A673 (cell line): Measurements from ENCODE around the gene HELT. TPM values are rescaled to one million over a fixed set of nuclear protein-coding genes. Genes with fewer than 3 reads are reported as not detected.
A peak's percentile ranks its signal among the peaks of the same experiment; 100 is the strongest.

Experiments used
- BruUV-seq: library from RNA; stranded (reverse); fragments of 400-500 nt; replicated peaks from 2 replicates; lab custom pipeline; 2021; lab: Mats Ljungman, UMichigan
- CTCF ChIA-PET: fragments of 300-600 bp; sonication (Branson Sonifier 250); formaldehyde crosslinking; loops from one replicate; lab custom pipeline; 2022; ENCODE audit warnings: antibody characterized with exemption; lab: Charles Lee
- POLR2A ChIA-PET: fragments of 300-600 bp; sonication (Branson Sonifier 250); formaldehyde crosslinking; loops from one replicate; lab custom pipeline; 2022; ENCODE audit warnings: antibody characterized with exemption; ENCODE audit not compliant: low non-redundant PET; lab: Charles Lee
- DNase-seq: peaks from one replicate; pipeline ENCODE4 v3.0.0-alpha.2; 2015; ENCODE audit warnings: low spot score
- H3K27ac ChIP-seq: fragments of 200-600 bp; sonication (generic); 2 replicates; pipeline ENCODE4 v1.5.1; 2016; ENCODE audit warnings: mixed run types, low read depth, mild to moderate bottlenecking, mixed read lengths, antibody characterized with exemption, low read length; ENCODE audit not compliant: poor library complexity, severe bottlenecking
- H3K27me3 ChIP-seq: fragments of 200-600 bp; sonication (generic); replicated peaks from 2 replicates; pipeline ENCODE4 v1.6.1; 2017; ENCODE audit warnings: mixed run types, low read depth, mild to moderate bottlenecking, mixed read lengths, antibody characterized with exemption, low read length; ENCODE audit not compliant: insufficient read depth, poor library complexity
- H3K36me3 ChIP-seq: fragments of 200-600 bp; sonication (generic); 2 replicates; pipeline ENCODE4 v1.6.1; 2016; ENCODE audit warnings: mixed run types, mild to moderate bottlenecking, mixed read lengths, antibody characterized with exemption, low read length; ENCODE audit not compliant: insufficient read depth, poor library complexity, severe bottlenecking
- H3K4me1 ChIP-seq: fragments of 200-600 bp; sonication (generic); 2 replicates; pipeline ENCODE4 v1.6.1; 2017; ENCODE audit warnings: mixed run types, mild to moderate bottlenecking, mixed read lengths, antibody characterized with exemption, low read length; ENCODE audit not compliant: insufficient read depth, poor library complexity, severe bottlenecking
- H3K4me3 ChIP-seq: fragments of 200-600 bp; sonication (generic); 2 replicates; pipeline ENCODE4 v1.5.1; 2016; ENCODE audit warnings: low read depth, mixed run types, mild to moderate bottlenecking, mixed read lengths, low read length; ENCODE audit not compliant: poor library complexity, severe bottlenecking
- H3K9me3 ChIP-seq: fragments of 200-600 bp; sonication (generic); 2 replicates; pipeline ENCODE4 v1.6.1; 2016; ENCODE audit warnings: mixed run types, low read depth, mild to moderate bottlenecking, mixed read lengths, antibody characterized with exemption, low read length; ENCODE audit not compliant: poor library complexity, severe bottlenecking
- EZH2 ChIP-seq: fragments of 200-600 bp; sonication (generic); IDR thresholded peaks from 2 replicates; pipeline ENCODE4 v1.6.1; 2017; ENCODE audit warnings: borderline replicate concordance, low read depth, mild to moderate bottlenecking, mixed read lengths, antibody characterized with exemption, low read length; ENCODE audit not compliant: poor library complexity, severe bottlenecking
- intact Hi-C: fragments of 100-400 bp; cut with micrococcal nuclease; formaldehyde crosslinking; loops from one replicate; pipeline ENCODE4 v1.10.0; 2022; ENCODE audit not compliant: unreplicated experiment
- total RNA-seq: library from RNA; stranded (reverse); gene quantifications from 2 replicates; pipeline ENCODE4 v1.2.3, GENCODE V29; 2021
- TF ChIP-seq, protein P1 (sequence below): fragments of 300-800, 200-600 bp; sonication (generic); conservative IDR thresholded peaks from 2 replicates; pipeline ENCODE4 v1.5.1; 2017; ENCODE audit warnings: low read depth, mild to moderate bottlenecking, antibody characterized with exemption, low read length, moderate library complexity, mixed read lengths

HELT gene
- total RNA-seq, 1 experiment from 2014 or later = not detected

- intact Hi-C loops = loop anchor here (10.0 kb wide), 1 partner anchor 1015 kb away; no protein-coding TSS in a partner anchor
- Histone ChIP-seq H3K27me3 (peaks cover 98% of the 10 kb centered on the region), H3K36me3 (no peaks in the 10 kb centered on the region), H3K4me1 (no peaks in the 10 kb centered on the region), H3K4me3 (no peak overlapping the region), H3K9me3 (no peaks in the 10 kb centered on the region), H3K27ac (no peak overlapping the region)
- ChIA-PET CTCF (no interaction called here), POLR2A (no interaction called here)
- peak; percentile 2 for TF ChIP-seq EZH2
- TF ChIP-seq, protein P1, sequence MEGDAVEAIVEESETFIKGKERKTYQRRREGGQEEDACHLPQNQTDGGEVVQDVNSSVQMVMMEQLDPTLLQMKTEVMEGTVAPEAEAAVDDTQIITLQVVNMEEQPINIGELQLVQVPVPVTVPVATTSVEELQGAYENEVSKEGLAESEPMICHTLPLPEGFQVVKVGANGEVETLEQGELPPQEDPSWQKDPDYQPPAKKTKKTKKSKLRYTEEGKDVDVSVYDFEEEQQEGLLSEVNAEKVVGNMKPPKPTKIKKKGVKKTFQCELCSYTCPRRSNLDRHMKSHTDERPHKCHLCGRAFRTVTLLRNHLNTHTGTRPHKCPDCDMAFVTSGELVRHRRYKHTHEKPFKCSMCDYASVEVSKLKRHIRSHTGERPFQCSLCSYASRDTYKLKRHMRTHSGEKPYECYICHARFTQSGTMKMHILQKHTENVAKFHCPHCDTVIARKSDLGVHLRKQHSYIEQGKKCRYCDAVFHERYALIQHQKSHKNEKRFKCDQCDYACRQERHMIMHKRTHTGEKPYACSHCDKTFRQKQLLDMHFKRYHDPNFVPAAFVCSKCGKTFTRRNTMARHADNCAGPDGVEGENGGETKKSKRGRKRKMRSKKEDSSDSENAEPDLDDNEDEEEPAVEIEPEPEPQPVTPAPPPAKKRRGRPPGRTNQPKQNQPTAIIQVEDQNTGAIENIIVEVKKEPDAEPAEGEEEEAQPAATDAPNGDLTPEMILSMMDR = no peak
- no peak for DNase-seq
- BruUV-seq = no TSS peak
Observed at GRCh38 chr4:185019456-185020292, 1.4 kb downstream of the HELT start.

GRCh38 chr4:185020293-185020808 is 2.1 kb downstream of the HELT start:
- no peak for DNase-seq
- TF ChIP-seq EZH2 = no peak
- TF ChIP-seq, protein P1 = no peak
- POLR2A ChIA-PET = no interaction called here

DNA sequence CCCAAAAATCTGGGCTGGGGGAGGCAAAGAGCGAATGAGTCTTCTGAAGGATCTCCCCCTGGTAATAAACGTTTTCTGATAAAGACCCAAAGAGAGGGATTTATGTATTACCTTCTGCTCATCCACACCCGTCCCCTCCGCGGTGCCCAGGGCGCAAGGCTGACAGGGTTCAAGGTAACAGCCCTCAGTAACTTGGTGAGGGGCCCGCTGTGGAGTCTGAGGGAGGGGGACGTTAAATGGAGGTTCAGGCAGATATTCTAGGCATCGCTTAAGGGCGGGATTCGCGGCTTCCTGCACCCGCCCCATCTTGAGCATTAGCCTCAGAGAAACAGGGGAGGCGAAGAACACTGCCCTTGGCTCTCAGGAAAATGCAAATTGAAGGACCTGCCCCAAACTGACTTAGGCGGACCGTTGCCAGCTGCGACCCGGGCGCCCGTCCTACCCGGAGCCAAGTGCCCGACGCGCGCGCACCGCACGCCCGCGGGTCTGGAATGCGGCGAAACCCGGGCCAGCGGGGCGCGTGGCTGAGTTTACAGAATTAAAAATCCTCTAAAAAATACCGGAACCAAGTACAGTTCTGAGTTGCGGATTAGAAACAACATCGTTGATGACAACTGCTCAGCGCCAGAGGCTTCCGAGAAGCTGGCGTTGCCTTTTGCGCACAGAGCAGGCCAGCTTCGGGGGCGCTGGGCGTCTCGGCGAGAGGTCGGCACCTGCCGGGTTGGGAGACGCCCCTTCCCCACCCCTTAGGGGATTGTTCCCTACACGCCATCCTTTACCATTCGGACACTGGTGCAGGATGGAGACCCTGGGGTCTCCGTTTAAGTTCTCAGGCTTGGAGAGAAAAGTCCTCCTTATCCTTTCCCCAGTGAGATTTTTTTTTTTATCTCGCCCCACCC is 2.8 kb downstream of the HELT start:
- H3K4me1 ChIP-seq = no peaks in the 10 kb centered on the region
- peaks cover 92% of the 10 kb centered on the region for H3K27me3 ChIP-seq
- no peaks in the 10 kb centered on the region for H3K36me3 ChIP-seq
- CTCF ChIA-PET = no interaction called here
- no peak for DNase-seq
- TF ChIP-seq, protein P1 = no peak
- peak; percentile 75 for TF ChIP-seq EZH2
- intact Hi-C loops = no loop called here
- no peak overlapping the region for H3K4me3 ChIP-seq
- POLR2A ChIA-PET = no interaction called here
- no peak overlapping the region for H3K27ac ChIP-seq
- no peaks in the 10 kb centered on the region for H3K9me3 ChIP-seq
- BruUV-seq = no TSS peak

More at GRCh38 chr4:185020293-185020808, 2.1 kb downstream of the HELT start:
- Histone ChIP-seq H3K27me3 (peaks cover 96% of the 10 kb centered on the region), H3K27ac (no peak overlapping the region), H3K9me3 (no peaks in the 10 kb centered on the region), H3K36me3 (no peaks in the 10 kb centered on the region), H3K4me1 (no peaks in the 10 kb centered on the region), H3K4me3 (no peak overlapping the region)
- CTCF ChIA-PET = no interaction called here
- intact Hi-C loops = no loop called here
- BruUV-seq = no TSS peak
